Transverse colon (tissue), 4 donors: ENCODE measurements around the gene RELT. TPM values are rescaled to one million over a fixed set of nuclear protein-coding genes. Genes with fewer than 3 reads are reported as not detected.

ENCODE experiments used
- DNase-seq: peaks from one replicate; pipeline ENCODE4 v3.0.0-alpha.2; 2019
- H3K27ac ChIP-seq, 4 donors: fragments of 200-600 bp; sonication (generic); 2 replicates each; pipeline ENCODE4 v1.5.1; 2016 to 2018; ENCODE audit warnings: inconsistent platforms in 4 of 4
- H3K27me3 ChIP-seq: fragments of 200-600 bp; sonication (generic); 2 replicates; pipeline ENCODE4 v1.5.1; 2017; ENCODE audit warnings: inconsistent platforms
- H3K36me3 ChIP-seq, 4 donors: fragments of 200-600 bp; sonication (generic); 2 replicates each; pipeline ENCODE4 v1.5.1; 2017 to 2019; ENCODE audit warnings: inconsistent platforms in 4 of 4
- H3K4me1 ChIP-seq, 4 donors: fragments of 200-600 bp; sonication (generic); 2 replicates each; pipeline ENCODE4 v1.5.1; 2017 to 2020; ENCODE audit warnings: inconsistent platforms in 4 of 4
- H3K4me3 ChIP-seq, 4 donors: fragments of 200-600 bp; sonication (generic); 1 replicate in 1 of 4; 2 replicates in 3 of 4; pipeline versions ENCODE4 v1.5.1 to v1.6.1; 2017 to 2019; ENCODE audit warnings: inconsistent platforms in 4 of 4
- H3K9me3 ChIP-seq, 2 donors: fragments of 200-600 bp; sonication (generic); 2 replicates each; pipeline ENCODE4 v1.5.1; 2017 to 2019; ENCODE audit warnings: inconsistent platforms in 2 of 2
- EP300 ChIP-seq: sonication (generic); formaldehyde crosslinking; IDR thresholded peaks from one replicate; pipeline ENCODE4 v1.6.1; 2017; ENCODE audit warnings: antibody characterized with exemption, low read depth
- POLR2A ChIP-seq: fragments of 450-650 bp; IDR thresholded peaks from one replicate; pipeline ENCODE4 v1.6.1; 2016; ENCODE audit warnings: antibody characterized with exemption, mild to moderate bottlenecking, moderate library complexity
- POLR2AphosphoS5 ChIP-seq, 3 donors: sonication (generic); formaldehyde crosslinking; IDR thresholded peaks; one replicate each; pipeline ENCODE4 v1.6.1; 2016; ENCODE audit warnings: antibody characterized with exemption in 3 of 3
- WGBS, 2 donors: methylation state at CpG; one replicate each; pipeline ENCODE4 v1.1.5; 2018; ENCODE audit warnings: low coverage in 1 of 2; 5-methylcytosine and 5-hydroxymethylcytosine counted together
- in situ Hi-C, 4 donors: fragments of 200-750 bp; cut with MboI; loops; one replicate each; pipeline versions ENCODE4 v1.15.0 to v1.15.1; 2017; ENCODE audit warnings: low sequenced_read_pairs in 3 of 4, low pct_ligation_motif_present in 1 of 4, low pct_unique_long_range_greater_than_20kb in 1 of 4
- intact Hi-C: fragments of 100-400 bp; cut with DNase I; formaldehyde crosslinking; loops from one replicate; pipeline ENCODE4 v1.15.1; 2023; ENCODE audit warnings: low total_unique reads
- total RNA-seq, 4 donors: library from RNA; depleted of rRNA; stranded (reverse); fragments of >200 nt; gene quantifications; one replicate each; pipeline ENCODE4 v1.1.0, GENCODE V29; 2016
- TF ChIP-seq, protein P1 (sequence below), 5 experiments: fragments of 200-600 bp in 3 of 5; fragments of 450-650 bp in 2 of 5; sonication (generic) in 3 of 5; IDR thresholded peaks; 1 replicate in 2 of 5; 2 replicates in 3 of 5; pipeline ENCODE4 v1.5.1; 2016 to 2017; ENCODE audit warnings: antibody characterized with exemption in 5 of 5, inconsistent platforms in 3 of 5, mild to moderate bottlenecking in 2 of 5, moderate library complexity in 1 of 5

The RELT gene
- total RNA-seq, 4 donors from 2014 or later = 2.0 to 10.1 (median 6.1) TPM

DNA sequence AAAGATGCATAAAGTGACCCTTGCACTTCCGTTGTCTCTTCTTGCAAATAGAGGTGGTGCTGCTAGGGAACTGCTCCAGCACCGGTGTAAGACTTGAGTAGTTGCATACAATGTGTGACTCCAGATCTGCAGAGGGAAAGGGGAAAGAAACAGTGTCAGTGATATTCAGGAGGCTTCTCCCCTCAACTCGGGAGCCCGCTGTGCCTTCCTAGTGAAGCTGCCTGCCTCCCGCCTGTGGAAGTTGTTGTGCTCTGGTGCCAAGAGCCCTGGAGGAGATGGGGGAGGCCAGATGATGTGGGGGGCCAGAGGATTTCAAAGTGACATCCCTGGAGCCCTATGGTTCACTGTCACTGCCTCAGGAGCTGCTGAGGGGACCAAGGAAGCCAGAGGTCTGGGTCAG, 30.4 kb downstream of the RELT start:
- TF ChIP-seq, protein P1, sequence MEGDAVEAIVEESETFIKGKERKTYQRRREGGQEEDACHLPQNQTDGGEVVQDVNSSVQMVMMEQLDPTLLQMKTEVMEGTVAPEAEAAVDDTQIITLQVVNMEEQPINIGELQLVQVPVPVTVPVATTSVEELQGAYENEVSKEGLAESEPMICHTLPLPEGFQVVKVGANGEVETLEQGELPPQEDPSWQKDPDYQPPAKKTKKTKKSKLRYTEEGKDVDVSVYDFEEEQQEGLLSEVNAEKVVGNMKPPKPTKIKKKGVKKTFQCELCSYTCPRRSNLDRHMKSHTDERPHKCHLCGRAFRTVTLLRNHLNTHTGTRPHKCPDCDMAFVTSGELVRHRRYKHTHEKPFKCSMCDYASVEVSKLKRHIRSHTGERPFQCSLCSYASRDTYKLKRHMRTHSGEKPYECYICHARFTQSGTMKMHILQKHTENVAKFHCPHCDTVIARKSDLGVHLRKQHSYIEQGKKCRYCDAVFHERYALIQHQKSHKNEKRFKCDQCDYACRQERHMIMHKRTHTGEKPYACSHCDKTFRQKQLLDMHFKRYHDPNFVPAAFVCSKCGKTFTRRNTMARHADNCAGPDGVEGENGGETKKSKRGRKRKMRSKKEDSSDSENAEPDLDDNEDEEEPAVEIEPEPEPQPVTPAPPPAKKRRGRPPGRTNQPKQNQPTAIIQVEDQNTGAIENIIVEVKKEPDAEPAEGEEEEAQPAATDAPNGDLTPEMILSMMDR (IDR thresholded peaks at IDR 0.05) = no peak
- TF ChIP-seq EP300 (no peak), POLR2A (no peak), POLR2AphosphoS5 (IDR thresholded peaks at IDR 0.05) (no peak)
- H3K4me3 ChIP-seq = no peak overlapping the region
- intact Hi-C loops (no loop called here), in situ Hi-C loops (loop anchor here in 2 of 4 donors (10.0 kb wide), 1 partner anchor 258 kb away; no protein-coding TSS in a partner anchor)
- no peak for DNase-seq
- H3K27ac ChIP-seq = no peak overlapping the region
- no peaks in the 10 kb centered on the region for H3K4me1 ChIP-seq
- H3K36me3 ChIP-seq = no peaks in the 10 kb centered on the region
- no peaks in the 10 kb centered on the region for H3K27me3 ChIP-seq
- H3K9me3 ChIP-seq = no peaks in the 10 kb centered on the region
- WGBS, 2 donors = 88 to 100% methylated on average over 1 to 5 of the region's 5 CpGs

DNA sequence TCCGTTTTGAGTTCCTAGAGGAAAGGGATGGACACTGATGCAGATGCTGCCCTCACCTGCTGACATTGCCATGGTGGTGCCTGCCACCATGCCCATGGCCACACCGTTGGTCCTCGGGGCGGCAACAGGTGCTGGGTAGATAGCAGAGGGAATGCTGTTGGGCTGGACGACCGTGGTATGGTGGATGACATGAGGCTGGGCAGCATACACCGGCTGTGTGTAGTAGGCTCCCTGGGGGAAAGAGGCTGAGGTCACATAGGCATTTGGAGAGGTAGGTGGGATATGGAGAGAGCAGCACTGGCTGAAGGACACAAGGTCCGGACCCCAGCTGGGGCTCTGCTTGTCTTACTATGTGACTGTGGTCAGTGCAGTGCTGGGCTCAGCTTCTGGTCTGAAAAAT, 33.2 kb downstream of the RELT start:
- H3K4me1 ChIP-seq = peaks cover 0 to 2% (median 0%) of the 10 kb centered on the region in 4 donors
- in situ Hi-C loops (loop anchor here in 2 of 4 donors (10.0 kb wide), 1 partner anchor 255 kb away; no protein-coding TSS in a partner anchor), intact Hi-C loops (no loop called here)
- no peak overlapping the region for H3K27ac ChIP-seq
- no peaks in the 10 kb centered on the region for H3K27me3 ChIP-seq
- H3K4me3 ChIP-seq = no peak overlapping the region
- H3K9me3 ChIP-seq = no peaks in the 10 kb centered on the region
- 95% methylated on average over 8 of the region's 8 CpGs; no CpG with 5 or more reads in 1 of the 2 donors for WGBS, 2 donors
- no peaks in the 10 kb centered on the region for H3K36me3 ChIP-seq
- TF ChIP-seq EP300 (no peak), POLR2A (no peak), POLR2AphosphoS5 (IDR thresholded peaks at IDR 0.05) (no peak)
- TF ChIP-seq, protein P1 (IDR thresholded peaks at IDR 0.05) = no peak
- no peak for DNase-seq

DNA sequence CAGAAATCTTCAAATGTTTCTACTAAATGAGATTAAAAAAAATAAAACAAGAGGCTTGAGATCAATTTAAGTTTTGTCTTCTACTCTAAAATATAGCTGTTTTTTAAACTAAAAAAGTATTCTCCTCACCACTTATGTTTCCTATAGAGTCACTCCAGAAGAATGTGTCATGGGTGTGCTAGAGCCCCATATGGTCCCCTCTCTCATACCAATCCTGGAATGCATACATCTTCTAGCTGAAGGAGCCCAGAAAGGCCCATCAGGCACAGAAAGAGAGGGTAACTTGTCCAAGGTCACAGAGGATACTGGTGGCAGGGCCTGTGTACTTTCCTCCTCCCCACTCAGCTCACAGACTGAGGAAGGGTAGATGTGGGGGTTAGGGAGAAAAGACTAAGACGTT, 34.4 kb downstream of the RELT start:
- Histone ChIP-seq H3K4me3 (no peak overlapping the region), H3K36me3 (no peaks in the 10 kb centered on the region), H3K9me3 (no peaks in the 10 kb centered on the region), H3K4me1 (peaks cover 0 to 14% (median 0%) of the 10 kb centered on the region in 4 donors), H3K27me3 (no peaks in the 10 kb centered on the region), H3K27ac (no peak overlapping the region)
- no peak for DNase-seq
- 77 to 80% methylated on average over 1 of the region's 1 CpG for WGBS, 2 donors
- intact Hi-C loops = no loop called here
- TF ChIP-seq, protein P1 (IDR thresholded peaks at IDR 0.05) = no peak
- TF ChIP-seq EP300 (no peak), POLR2A (no peak), POLR2AphosphoS5 (IDR thresholded peaks at IDR 0.05) (no peak)
- in situ Hi-C loops = no loop called here

DNA sequence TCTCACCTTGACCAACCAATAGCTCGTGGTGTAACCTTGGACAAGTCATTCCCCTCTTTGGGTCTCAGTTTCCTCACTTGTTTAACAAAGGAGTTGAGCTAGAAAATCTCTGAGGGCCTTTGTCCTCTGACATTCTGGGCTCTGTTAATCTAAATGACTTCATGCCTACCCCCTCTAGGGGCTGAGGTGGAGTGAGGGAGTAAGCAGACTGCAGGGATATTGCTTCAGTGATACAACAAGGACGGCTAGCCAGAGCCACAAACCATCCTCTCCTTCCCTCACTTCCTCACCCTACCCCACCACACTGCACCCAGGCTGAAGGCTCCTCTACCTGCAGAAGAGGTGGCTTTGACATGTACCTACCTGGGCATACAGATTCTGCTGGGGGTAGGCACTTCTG, 34.8 kb downstream of the RELT start:
- no peaks in the 10 kb centered on the region for H3K36me3 ChIP-seq
- intact Hi-C loops = no loop called here
- WGBS, 2 donors = 69 to 89% methylated on average over 1 to 2 of the region's 2 CpGs
- H3K4me1 ChIP-seq = peaks cover 0 to 18% (median 0%) of the 10 kb centered on the region in 4 donors
- no peak overlapping the region for H3K4me3 ChIP-seq
- TF ChIP-seq, protein P1 (IDR thresholded peaks at IDR 0.05) = no peak
- DNase-seq = no peak
- H3K27ac ChIP-seq = no peak overlapping the region
- in situ Hi-C loops = no loop called here
- no peaks in the 10 kb centered on the region for H3K9me3 ChIP-seq
- H3K27me3 ChIP-seq = no peaks in the 10 kb centered on the region
